Cardiac fibroblast (primary cell): Measurements from ENCODE around the gene CDK14.
"Not testable (repeated sequence)": the region's sequence is repeated elsewhere in the genome, so short reads cannot be mapped to it uniquely, and the experiment has no call there.

Experiments
- DNase-seq, 2 donors: peaks; one replicate each; pipeline versions ENCODE4 v3.0.0 to v3.0.0-alpha.2; 2010; ENCODE audit warnings: low read depth in 2 of 2
- H3K4me3 ChIP-seq, 2 donors: replicated peaks in 1 of 2; 1 replicate in 1 of 2; 2 replicates in 1 of 2; pipeline ENCODE4 v1.5.1; 2011; ENCODE audit warnings: low read depth in 2 of 2, low read length in 2 of 2, mild to moderate bottlenecking in 2 of 2, moderate library complexity in 1 of 2
- CTCF ChIP-seq: IDR thresholded peaks from one replicate; pipeline ENCODE4 v1.5.1; 2011; ENCODE audit warnings: low read depth, mild to moderate bottlenecking, low read length, inconsistent platforms

CDK14 gene

GRCh38 chr7:90791596-90791995 is 195.5 kb downstream of the CDK14 start:
- no peak overlapping the region for H3K4me3 ChIP-seq
- no peak for DNase-seq
- no peak for TF ChIP-seq CTCF

- no peak for TF ChIP-seq CTCF
- H3K4me3 ChIP-seq: no peak overlapping the region
- DNase-seq: no peak
Observed at GRCh38 chr7:90792301-90792700, 196.2 kb downstream of the CDK14 start.

GRCh38 chr7:90794234-90794633 is 198.1 kb downstream of the CDK14 start:
- not testable (repeated sequence) for H3K4me3 ChIP-seq, DNase-seq

- DNase-seq: peak in 1 of 2 donors; percentile 46
- TF ChIP-seq CTCF: no peak
- H3K4me3 ChIP-seq: no peak overlapping the region
Observed at GRCh38 chr7:90797596-90797995, 201.5 kb downstream of the CDK14 start.

- no peak for TF ChIP-seq CTCF
- no peak overlapping the region for H3K4me3 ChIP-seq
- peak in 1 of 2 donors; percentile 52 for DNase-seq
Observed at GRCh38 chr7:90804370-90804769, 208.2 kb downstream of the CDK14 start.

GRCh38 chr7:90815552-90815951 is 219.4 kb downstream of the CDK14 start:
- DNase-seq, H3K4me3 ChIP-seq: not testable (repeated sequence)

GRCh38 chr7:90816511-90817142 is 220.5 kb downstream of the CDK14 start:
- H3K4me3 ChIP-seq: no peak overlapping the region
- peak; percentile 87 to 97 for DNase-seq
- TF ChIP-seq CTCF: no peak

- TF ChIP-seq CTCF: no peak
- DNase-seq: no peak
- no peak overlapping the region for H3K4me3 ChIP-seq
Observed at GRCh38 chr7:90817151-90817550, 221.0 kb downstream of the CDK14 start.
